Loucy (cell line): ENCODE results near the gene ASIC2.
"Not testable (repeated sequence)": the region's sequence is repeated elsewhere in the genome, so short reads cannot be mapped to it uniquely, and the experiment has no call there.

Source experiments
- CTCF ChIP-seq: fragments of 200-600 bp; sonication (generic); conservative IDR thresholded peaks from 2 replicates; pipeline ENCODE4 v1.5.1; 2014; ENCODE audit warnings: mild to moderate bottlenecking, antibody characterized with exemption, low read length
- EZH2phosphoT487 ChIP-seq: fragments of 200-600 bp; IDR thresholded peaks from 2 replicates; pipeline ENCODE4 v1.6.1; 2018; ENCODE audit warnings: antibody characterized with exemption, mild to moderate bottlenecking, moderate library complexity, borderline replicate concordance

GRCh38 chr17:32981611-32982010, 311.5 kb downstream of the ASIC2 start:
- not testable (repeated sequence) for TF ChIP-seq CTCF, EZH2phosphoT487
